Measurements from ENCODE around the gene ZNF684. TPM values are rescaled to one million over a fixed set of nuclear protein-coding genes. Genes with fewer than 3 reads are reported as not detected.
"Not testable (repeated sequence)": the region's sequence is repeated elsewhere in the genome, so short reads cannot be mapped to it uniquely, and the experiment has no call there.

ZNF684 gene
- total RNA-seq (4.1 and 4.4 TPM in 2 replicates), polyA plus RNA-seq (3.3 and 4.0 TPM in 2 replicates), polyA minus RNA-seq (ENCODE audit: low replicate concordance) (0.12 and 3.0 TPM in 2 replicates)
- 1.9 and 2.2 TPM in 2 replicates for polyA plus RNA-seq (2012)

DNA sequence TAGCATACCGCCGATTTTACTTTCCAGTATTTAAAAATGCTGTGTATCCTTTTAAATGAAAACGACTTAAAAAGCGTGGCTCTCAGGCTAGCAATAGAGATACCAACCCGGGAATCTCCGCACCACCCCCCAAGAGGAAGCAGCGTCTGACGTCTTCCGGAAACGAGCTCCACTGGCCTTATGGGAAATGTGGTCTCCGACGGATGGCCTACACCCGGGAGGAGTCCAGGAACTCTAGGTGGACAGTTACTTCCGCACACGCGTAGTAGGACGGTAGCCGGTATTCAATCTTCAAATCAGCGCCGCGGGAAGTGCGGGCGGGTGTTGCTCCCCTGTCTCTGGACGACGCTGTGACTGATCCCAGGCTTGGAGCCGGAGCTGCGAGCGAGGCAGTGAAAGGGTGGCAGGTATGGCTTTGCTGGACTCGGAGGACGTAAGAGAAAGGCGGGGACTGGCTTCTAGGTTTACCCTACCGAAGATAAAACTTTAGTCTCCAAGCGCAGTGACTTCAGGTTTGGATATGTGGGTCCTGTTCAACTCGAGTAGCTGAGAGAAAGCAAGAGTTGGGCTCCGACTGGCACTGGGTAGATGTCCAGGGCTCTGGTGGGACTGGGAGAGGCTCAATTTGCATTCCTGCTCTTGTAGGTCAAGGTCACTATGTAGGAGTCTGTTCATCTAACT, at the start of gene ZNF684:
TSS of gene ZNF684 (plus strand) at position 257 of the 681 bp plus-strand sequence. CDS start 1,530 bp downstream, outside the sequence.
- Histone ChIP-seq H3K9ac (ENCODE audit: insufficient read depth, low read length) (peak within 1 kb of the TSS; percentile 54), H3K9me3 (ENCODE audit: control insufficient read depth, insufficient read depth, low read depth, low read length) (no peaks in the 10 kb centered on the region), H3K4me1 (ENCODE audit: control insufficient read depth, extremely low read depth, insufficient read depth, low read length) (no peaks in the 10 kb centered on the region), H3K27ac (ENCODE audit: insufficient read depth, low read length) (peak within 1 kb of the TSS; percentile 77), H2AFZ (ENCODE audit: low read length) (peak within 1 kb of the TSS; percentile 98), H3K79me2 (ENCODE audit: control insufficient read depth, insufficient read depth, low read length) (no peaks in the 10 kb centered on the region), H3K4me2 (ENCODE audit: extremely low read depth, insufficient read depth, low read length) (peak within 1 kb of the TSS; percentile 96), H3K4me3 (replicated peaks in 1 of 4; ENCODE audit: control extremely low read depth in 1 of 4, insufficient read depth in 1 of 4, low read depth in 3 of 4, low read length in 4 of 4) (peak within 1 kb of the TSS; percentile 70 to 90 (median 80)), H4K20me1 (ENCODE audit: control insufficient read depth, extremely low read depth, insufficient read depth, low read length) (no peaks in the 10 kb centered on the region), H3K27me3 (ENCODE audit: control insufficient read depth, insufficient read depth, low read length) (no peaks in the 10 kb centered on the region), H3K36me3 (ENCODE audit: control insufficient read depth, insufficient read depth, low read length) (no peaks in the 10 kb centered on the region)
- DNase-seq (ENCODE audit: low read depth in 2 of 2): peak; percentile 92 to 97
- no peak for TF ChIP-seq EZH2 (IDR thresholded peaks at IDR 0.05; ENCODE audit: low read length, missing control alignments)
- TF ChIP-seq, protein P1, sequence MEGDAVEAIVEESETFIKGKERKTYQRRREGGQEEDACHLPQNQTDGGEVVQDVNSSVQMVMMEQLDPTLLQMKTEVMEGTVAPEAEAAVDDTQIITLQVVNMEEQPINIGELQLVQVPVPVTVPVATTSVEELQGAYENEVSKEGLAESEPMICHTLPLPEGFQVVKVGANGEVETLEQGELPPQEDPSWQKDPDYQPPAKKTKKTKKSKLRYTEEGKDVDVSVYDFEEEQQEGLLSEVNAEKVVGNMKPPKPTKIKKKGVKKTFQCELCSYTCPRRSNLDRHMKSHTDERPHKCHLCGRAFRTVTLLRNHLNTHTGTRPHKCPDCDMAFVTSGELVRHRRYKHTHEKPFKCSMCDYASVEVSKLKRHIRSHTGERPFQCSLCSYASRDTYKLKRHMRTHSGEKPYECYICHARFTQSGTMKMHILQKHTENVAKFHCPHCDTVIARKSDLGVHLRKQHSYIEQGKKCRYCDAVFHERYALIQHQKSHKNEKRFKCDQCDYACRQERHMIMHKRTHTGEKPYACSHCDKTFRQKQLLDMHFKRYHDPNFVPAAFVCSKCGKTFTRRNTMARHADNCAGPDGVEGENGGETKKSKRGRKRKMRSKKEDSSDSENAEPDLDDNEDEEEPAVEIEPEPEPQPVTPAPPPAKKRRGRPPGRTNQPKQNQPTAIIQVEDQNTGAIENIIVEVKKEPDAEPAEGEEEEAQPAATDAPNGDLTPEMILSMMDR (conservative IDR thresholded peaks at IDR 0.05 in 1 of 2, IDR thresholded peaks at IDR 0.05 in 1 of 2; ENCODE audit: low read depth in 1 of 2, low read length in 2 of 2): no peak

- Histone ChIP-seq H4K20me1 (ENCODE audit: control insufficient read depth, extremely low read depth, insufficient read depth, low read length) (no peaks in the 10 kb centered on the region), H3K27ac (ENCODE audit: insufficient read depth, low read length) (no peak overlapping the region), H3K4me3 (replicated peaks in 1 of 4; ENCODE audit: control extremely low read depth in 1 of 4, insufficient read depth in 1 of 4, low read depth in 3 of 4, low read length in 4 of 4) (no peak overlapping the region), H3K9me3 (ENCODE audit: control insufficient read depth, insufficient read depth, low read depth, low read length) (peaks cover 1% of the 10 kb centered on the region), H3K36me3 (ENCODE audit: control insufficient read depth, insufficient read depth, low read length) (peaks cover 2% of the 10 kb centered on the region), H3K27me3 (ENCODE audit: control insufficient read depth, insufficient read depth, low read length) (no peaks in the 10 kb centered on the region), H3K4me1 (ENCODE audit: control insufficient read depth, extremely low read depth, insufficient read depth, low read length) (no peaks in the 10 kb centered on the region), H3K79me2 (ENCODE audit: control insufficient read depth, insufficient read depth, low read length) (no peaks in the 10 kb centered on the region), H3K4me2 (ENCODE audit: extremely low read depth, insufficient read depth, low read length) (no peak overlapping the region), H3K9ac (ENCODE audit: insufficient read depth, low read length) (no peak overlapping the region), H2AFZ (ENCODE audit: low read length) (no peak overlapping the region)
- peak; percentile 7 to 16 for DNase-seq (ENCODE audit: low read depth in 2 of 2)
- TF ChIP-seq, protein P1 (conservative IDR thresholded peaks at IDR 0.05 in 1 of 2, IDR thresholded peaks at IDR 0.05 in 1 of 2; ENCODE audit: low read depth in 1 of 2, low read length in 2 of 2): no peak
- TF ChIP-seq EZH2 (IDR thresholded peaks at IDR 0.05; ENCODE audit: low read length, missing control alignments): no peak
Measured at GRCh38 chr1:40495315-40495903, 36.0 kb upstream of the ZNF684 start.

- not testable (repeated sequence) for H3K27ac ChIP-seq (ENCODE audit: insufficient read depth, low read length); H4K20me1 ChIP-seq (ENCODE audit: control insufficient read depth, extremely low read depth, insufficient read depth, low read length); H3K4me1 ChIP-seq (ENCODE audit: control insufficient read depth, extremely low read depth, insufficient read depth, low read length); H3K27me3 ChIP-seq (ENCODE audit: control insufficient read depth, insufficient read depth, low read length); H3K9me3 ChIP-seq (ENCODE audit: control insufficient read depth, insufficient read depth, low read depth, low read length); H3K4me3 ChIP-seq (replicated peaks in 1 of 4; ENCODE audit: control extremely low read depth in 1 of 4, insufficient read depth in 1 of 4, low read depth in 3 of 4, low read length in 4 of 4); H3K79me2 ChIP-seq (ENCODE audit: control insufficient read depth, insufficient read depth, low read length); H2AFZ ChIP-seq (ENCODE audit: low read length); H3K4me2 ChIP-seq (ENCODE audit: extremely low read depth, insufficient read depth, low read length); H3K36me3 ChIP-seq (ENCODE audit: control insufficient read depth, insufficient read depth, low read length); DNase-seq (ENCODE audit: low read depth in 2 of 2); H3K9ac ChIP-seq (ENCODE audit: insufficient read depth, low read length)
Measured at GRCh38 chr1:40502651-40503050, 28.8 kb upstream of the ZNF684 start.
